HUES48 (cell line): ENCODE measurements around the gene NTNG1.
A peak's percentile ranks its signal among the peaks of the same experiment; 100 is the strongest.

ENCODE experiments used
- H3K27ac ChIP-seq: one replicate; pipeline ENCODE4 v1.7.0; 2013; ENCODE audit warnings: low read depth, low read length, inconsistent platforms
- H3K27me3 ChIP-seq: 2 replicates; pipeline ENCODE4 v1.6.1; 2013; ENCODE audit warnings: mild to moderate bottlenecking, low read length; ENCODE audit not compliant: control insufficient read depth, insufficient read depth
- H3K36me3 ChIP-seq: 2 replicates; pipeline ENCODE4 v1.6.1; 2013; ENCODE audit warnings: low read length; ENCODE audit not compliant: control insufficient read depth, insufficient read depth
- H3K4me1 ChIP-seq: 2 replicates; pipeline ENCODE4 v1.6.1; 2013; ENCODE audit warnings: mild to moderate bottlenecking, low read length; ENCODE audit not compliant: control insufficient read depth, insufficient read depth
- H3K4me3 ChIP-seq: 2 replicates; pipeline ENCODE4 v1.5.1; 2013; ENCODE audit warnings: mild to moderate bottlenecking, low read depth, low read length
- H3K9ac ChIP-seq: 2 replicates; pipeline ENCODE4 v1.6.1; 2013; ENCODE audit warnings: mild to moderate bottlenecking, low read depth, low read length, moderate library complexity
- H3K9me3 ChIP-seq: 2 replicates; pipeline ENCODE4 v1.6.1; 2013; ENCODE audit warnings: low read length; ENCODE audit not compliant: control insufficient read depth, insufficient read depth

NTNG1 gene

DNA sequence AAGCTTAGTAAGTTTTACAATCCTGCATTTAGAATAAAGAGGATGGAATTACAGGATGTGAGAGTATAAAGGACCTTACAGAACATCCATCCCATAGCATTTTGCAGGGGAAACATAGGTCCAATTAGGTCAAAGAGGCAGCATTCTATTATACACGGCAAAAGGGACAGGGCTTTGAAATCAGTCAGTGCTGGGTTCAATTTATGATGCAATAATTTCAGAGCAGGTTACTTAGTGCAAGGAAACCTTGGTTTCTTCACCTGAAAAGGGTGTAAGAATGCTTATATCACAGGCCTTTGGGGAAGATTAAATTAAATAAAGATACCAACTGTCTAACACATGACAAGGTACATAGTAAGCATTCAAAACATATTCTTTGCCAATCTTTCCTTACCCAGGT is 17.1 kb upstream of the NTNG1 start:
- Histone ChIP-seq H3K4me3 (no peak overlapping the region), H3K36me3 (no peaks in the 10 kb centered on the region), H3K4me1 (no peaks in the 10 kb centered on the region; the same call in 1 of the 2 replicates), H3K27me3 (no peaks in the 10 kb centered on the region), H3K27ac (no peak overlapping the region), H3K9me3 (no peaks in the 10 kb centered on the region), H3K9ac (no peak overlapping the region)

- Histone ChIP-seq H3K9me3 (no peaks in the 10 kb centered on the region), H3K9ac (no peak overlapping the region), H3K27ac (no peak overlapping the region), H3K4me3 (no peak overlapping the region), H3K27me3 (no peaks in the 10 kb centered on the region), H3K4me1 (no peaks in the 10 kb centered on the region; the same call in 1 of the 2 replicates), H3K36me3 (no peaks in the 10 kb centered on the region)
Measured at GRCh38 chr1:107124694-107125093, 16.1 kb upstream of the NTNG1 start.

DNA sequence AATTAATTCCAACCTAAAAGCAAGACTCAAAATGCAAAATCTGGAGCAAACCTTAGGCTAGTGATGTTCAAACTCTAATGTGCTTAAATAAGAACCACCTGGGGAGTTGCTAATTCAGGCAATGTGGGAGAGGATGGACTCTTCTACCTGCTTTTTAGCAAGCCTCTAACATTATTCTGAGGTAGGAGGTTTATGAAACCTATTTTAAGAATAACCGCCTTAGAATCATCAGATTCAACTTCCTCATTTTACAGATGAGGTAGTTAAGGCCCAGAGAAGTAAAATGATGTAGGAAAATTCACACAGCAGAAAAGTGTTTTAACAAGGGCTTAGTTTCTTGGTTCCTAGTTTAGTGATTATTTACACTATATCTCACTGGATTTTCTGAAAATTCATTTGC is 8.6 kb upstream of the NTNG1 start:
- no peaks in the 10 kb centered on the region for H3K9me3 ChIP-seq
- H3K4me1 ChIP-seq: peaks cover 8% of the 10 kb centered on the region; the same call in 1 of the 2 replicates
- no peaks in the 10 kb centered on the region for H3K27me3 ChIP-seq
- no peak overlapping the region for H3K27ac ChIP-seq
- H3K9ac ChIP-seq: no peak overlapping the region
- H3K4me3 ChIP-seq: no peak overlapping the region
- H3K36me3 ChIP-seq: no peaks in the 10 kb centered on the region

- Histone ChIP-seq H3K9ac (no peak overlapping the region), H3K9me3 (no peaks in the 10 kb centered on the region), H3K27ac (no peak overlapping the region), H3K4me3 (no peak overlapping the region), H3K36me3 (no peaks in the 10 kb centered on the region), H3K4me1 (peaks cover 8% of the 10 kb centered on the region; the same call in 1 of the 2 replicates), H3K27me3 (no peaks in the 10 kb centered on the region)
Measured at GRCh38 chr1:107132780-107133179, 8.1 kb upstream of the NTNG1 start.

GRCh38 chr1:107135463-107135862 is 5.4 kb upstream of the NTNG1 start:
- Histone ChIP-seq H3K36me3 (no peaks in the 10 kb centered on the region), H3K9ac (no peak overlapping the region), H3K27ac (no peak overlapping the region), H3K4me1 (peaks cover 23% of the 10 kb centered on the region), H3K4me3 (no peak overlapping the region), H3K9me3 (no peaks in the 10 kb centered on the region), H3K27me3 (peaks cover 15% of the 10 kb centered on the region)

DNA sequence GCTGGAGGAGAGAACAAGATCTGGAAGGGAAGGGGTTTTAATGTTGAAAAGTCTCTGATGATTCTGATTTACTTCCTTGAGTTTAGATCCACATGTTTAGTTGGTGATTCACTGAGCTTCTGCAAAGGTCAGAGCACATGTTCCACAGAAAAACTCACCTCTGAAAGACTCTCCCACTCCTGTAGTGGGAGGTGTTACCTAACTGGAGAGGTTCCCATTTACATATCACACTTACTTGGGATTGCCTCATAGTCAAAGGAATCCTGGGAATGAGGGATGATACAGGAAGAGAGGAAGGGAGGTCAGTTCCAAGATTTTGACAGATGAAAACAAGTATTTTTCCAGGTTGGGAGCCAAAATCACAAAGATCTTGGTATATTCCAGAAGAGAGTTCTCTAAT is 2.7 kb upstream of the NTNG1 start:
- H3K4me3 ChIP-seq: no peak overlapping the region
- no peak overlapping the region for H3K27ac ChIP-seq
- H3K4me1 ChIP-seq: peaks cover 25% of the 10 kb centered on the region
- H3K36me3 ChIP-seq: no peaks in the 10 kb centered on the region
- H3K9ac ChIP-seq: no peak overlapping the region
- H3K9me3 ChIP-seq: no peaks in the 10 kb centered on the region
- peaks cover 15% of the 10 kb centered on the region for H3K27me3 ChIP-seq

DNA sequence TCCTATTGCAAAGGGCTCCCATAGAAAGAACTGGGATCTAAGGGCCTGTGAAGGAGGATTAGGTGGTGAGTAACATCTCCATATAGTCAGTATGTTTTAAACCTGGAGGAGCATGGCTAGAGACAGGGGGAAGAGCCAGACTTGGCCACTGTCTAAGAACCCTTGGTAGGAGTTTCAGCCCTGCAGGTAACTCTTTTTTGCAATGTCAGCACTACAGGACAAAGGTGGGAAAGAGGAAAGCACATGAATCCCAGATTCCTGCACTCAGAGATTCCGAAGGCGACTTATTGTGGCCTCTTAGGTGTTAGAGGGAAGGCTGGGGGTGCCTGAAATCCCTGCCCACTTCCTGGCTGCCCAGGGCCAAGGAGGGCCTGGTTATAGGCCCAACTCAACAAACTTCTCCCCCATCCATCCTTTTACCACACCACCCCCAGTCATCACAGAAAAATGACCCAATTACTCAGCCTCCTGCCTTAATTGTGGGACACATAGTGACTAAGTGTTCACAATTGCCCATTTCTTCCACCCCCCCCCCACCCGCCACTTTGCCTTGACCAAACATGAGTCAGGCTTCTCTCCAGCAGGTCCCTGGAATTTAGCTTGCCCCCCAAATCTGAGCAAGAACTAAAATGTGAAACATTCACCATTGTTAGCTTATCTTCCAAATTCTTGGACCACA is 1.9 kb upstream of the NTNG1 start:
- no peaks in the 10 kb centered on the region for H3K9me3 ChIP-seq
- no peak overlapping the region for H3K9ac ChIP-seq
- no peaks in the 10 kb centered on the region for H3K36me3 ChIP-seq
- H3K4me3 ChIP-seq: peak overlapping the region; percentile 79; the same call in 1 of the 2 replicates
- peaks cover 15% of the 10 kb centered on the region for H3K27me3 ChIP-seq
- peak overlapping the region; percentile 63 for H3K27ac ChIP-seq
- peaks cover 29% of the 10 kb centered on the region for H3K4me1 ChIP-seq

DNA sequence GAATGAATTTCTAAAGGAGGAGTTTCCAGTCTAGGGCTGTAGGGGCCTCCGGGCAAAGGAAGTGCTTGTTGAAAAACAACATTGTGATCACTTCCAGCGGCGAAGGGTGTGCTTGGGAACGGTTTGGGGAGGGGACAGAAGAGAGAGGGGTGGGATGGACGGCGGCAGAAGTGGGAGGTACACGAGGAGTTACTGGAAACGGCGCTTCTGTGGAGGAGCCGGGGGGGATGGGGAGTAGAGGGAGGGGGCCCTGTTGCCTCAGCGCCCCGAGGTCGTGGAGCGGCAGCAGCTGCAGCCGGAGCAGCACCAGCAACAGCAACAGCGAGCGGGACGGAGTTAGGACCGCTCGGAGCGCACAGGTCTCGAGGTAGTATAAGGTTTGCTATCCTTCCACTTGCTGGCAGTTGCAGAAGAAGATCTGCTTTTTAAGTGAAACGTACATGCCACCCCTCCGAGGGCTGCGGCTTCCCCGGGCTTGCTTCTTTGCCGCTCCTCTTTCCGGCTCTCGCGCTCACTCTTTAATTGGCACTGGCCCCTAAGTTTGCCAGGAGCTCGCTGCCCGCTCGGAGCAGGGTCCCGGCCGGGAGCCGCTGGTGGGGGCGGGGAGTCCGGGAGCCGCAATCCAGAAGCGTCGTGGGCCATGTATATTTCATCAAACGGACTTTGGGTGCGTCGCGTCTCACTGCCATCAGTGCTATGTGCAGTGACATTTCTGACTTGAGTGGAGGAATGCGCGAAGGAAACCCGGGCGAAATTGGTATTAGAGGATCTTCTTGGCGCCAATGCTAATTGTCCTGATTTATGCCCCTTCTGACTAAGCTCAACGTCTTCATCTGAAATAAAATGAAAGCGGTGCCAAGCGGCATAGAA is 771 bp upstream of the NTNG1 start:
- H3K9ac ChIP-seq: no peak overlapping the region
- no peaks in the 10 kb centered on the region for H3K36me3 ChIP-seq
- H3K4me3 ChIP-seq: peak overlapping the region; percentile 79
- peak overlapping the region; percentile 63 for H3K27ac ChIP-seq
- H3K9me3 ChIP-seq: no peaks in the 10 kb centered on the region
- peaks cover 33% of the 10 kb centered on the region for H3K4me1 ChIP-seq
- peaks cover 15% of the 10 kb centered on the region for H3K27me3 ChIP-seq

GRCh38 chr1:107141491-107142126 is 770 bp downstream of the NTNG1 start:
- H3K27ac ChIP-seq: peak overlapping the region; percentile 59
- peak overlapping the region; percentile 79 for H3K4me3 ChIP-seq
- no peaks in the 10 kb centered on the region for H3K9me3 ChIP-seq
- peak overlapping the region; percentile 24; the same call in 1 of the 2 replicates for H3K9ac ChIP-seq
- peaks cover 33% of the 10 kb centered on the region for H3K4me1 ChIP-seq
- H3K36me3 ChIP-seq: no peaks in the 10 kb centered on the region
- peaks cover 15% of the 10 kb centered on the region for H3K27me3 ChIP-seq

- H3K9ac ChIP-seq: no peak overlapping the region
- peak overlapping the region; percentile 79 for H3K4me3 ChIP-seq
- H3K27me3 ChIP-seq: peaks cover 15% of the 10 kb centered on the region
- no peaks in the 10 kb centered on the region for H3K36me3 ChIP-seq
- H3K4me1 ChIP-seq: peaks cover 35% of the 10 kb centered on the region
- H3K27ac ChIP-seq: no peak overlapping the region
- no peaks in the 10 kb centered on the region for H3K9me3 ChIP-seq
Measured at GRCh38 chr1:107142140-107142542, 1.3 kb downstream of the NTNG1 start.
